HepG2 (cell line): Measurements from ENCODE around the gene SLC25A22. TPM values are rescaled to one million over a fixed set of nuclear protein-coding genes. Genes with fewer than 3 reads are reported as not detected.

Source experiments
- ATAD3A ChIP-seq: sonication (generic); formaldehyde crosslinking; IDR thresholded peaks from 2 replicates; pipeline ENCODE4 v1.4.0; 2020; ENCODE audit warnings: missing genetic modification reagents
- ELK4 ChIP-seq: sonication (generic); formaldehyde crosslinking; IDR thresholded peaks from 2 replicates; pipeline ENCODE4 v1.9.0; 2021; ENCODE audit warnings: missing genetic modification reagents, borderline replicate concordance
- HNRNPL ChIP-seq: fragments of 200-400 bp; formaldehyde crosslinking; IDR thresholded peaks from 2 replicates; pipeline ENCODE4 v1.6.1; 2017; ENCODE audit warnings: mild to moderate bottlenecking, low read depth, low read length
- JUN ChIP-seq: sonication (generic); formaldehyde crosslinking; IDR thresholded peaks from 2 replicates; pipeline ENCODE4 v1.4.0; 2020; ENCODE audit warnings: mild to moderate bottlenecking, missing genetic modification reagents
- MEIS1 ChIP-seq: sonication (generic); formaldehyde crosslinking; IDR thresholded peaks from 2 replicates; pipeline ENCODE4 v1.9.0; 2021; ENCODE audit warnings: mild to moderate bottlenecking, missing genetic modification reagents, moderate library complexity, borderline replicate concordance
- MIER2 ChIP-seq: IDR thresholded peaks from 2 replicates; pipeline ENCODE4 v1.6.1; 2016; ENCODE audit warnings: missing biosample characterization, missing genetic modification reagents
- MIER3 ChIP-seq: IDR thresholded peaks from 2 replicates; pipeline ENCODE4 v1.6.1; 2016; ENCODE audit warnings: missing compliant biosample characterization, borderline replicate concordance
- POLR2AphosphoS5 ChIP-seq: IDR thresholded peaks from 2 replicates; pipeline ENCODE4 v1.6.1; 2012; ENCODE audit warnings: low read depth, low read length
- RXRA ChIP-seq: sonication (generic); formaldehyde crosslinking; IDR thresholded peaks from 2 replicates; pipeline ENCODE4 v1.5.1; 2020; ENCODE audit warnings: missing genetic modification reagents
- SKIL ChIP-seq: sonication (generic); formaldehyde crosslinking; IDR thresholded peaks from 2 replicates; pipeline ENCODE4 v1.8.0; 2022; ENCODE audit warnings: missing genetic modification reagents, mild to moderate bottlenecking, moderate library complexity, borderline replicate concordance
- SOX6 ChIP-seq, 2 experiments: fragments of 450-650 bp in 1 of 2; sonication (generic) in 1 of 2; formaldehyde crosslinking in 1 of 2; IDR thresholded peaks; 2 replicates each; pipeline versions ENCODE4 v1.4.0 to v1.6.1; 2017 to 2020; ENCODE audit warnings: antibody characterized with exemption in 1 of 2, mild to moderate bottlenecking in 1 of 2, missing genetic modification reagents in 1 of 2
- SRY ChIP-seq: sonication (generic); formaldehyde crosslinking; IDR thresholded peaks from 2 replicates; pipeline ENCODE4 v1.8.0; 2022; ENCODE audit warnings: mild to moderate bottlenecking, missing genetic modification reagents
- TCF12 ChIP-seq, 2 experiments: fragments of 450-650 bp in 1 of 2; sonication (generic) in 1 of 2; formaldehyde crosslinking in 1 of 2; IDR thresholded peaks; 2 replicates each; pipeline versions ENCODE4 v1.6.1 to v1.8.0; 2017 to 2022; ENCODE audit warnings: antibody characterized with exemption in 1 of 2, mild to moderate bottlenecking in 1 of 2, missing genetic modification reagents in 1 of 2, moderate library complexity in 1 of 2
- TRIM24 ChIP-seq: sonication (generic); formaldehyde crosslinking; IDR thresholded peaks from 2 replicates; pipeline ENCODE4 v1.8.0; 2022; ENCODE audit warnings: mild to moderate bottlenecking, missing genetic modification reagents
- ZKSCAN1 ChIP-seq: fragments of 150-350 bp; IDR thresholded peaks from 2 replicates; pipeline ENCODE4 v1.6.1; 2014; ENCODE audit warnings: low read length
- ZNF766 ChIP-seq: sonication (generic); formaldehyde crosslinking; IDR thresholded peaks from 2 replicates; pipeline ENCODE4 v1.5.0; 2020; ENCODE audit warnings: missing genetic modification reagents, borderline replicate concordance
- ZNF772 ChIP-seq: sonication (generic); formaldehyde crosslinking; IDR thresholded peaks from 2 replicates; pipeline ENCODE4 v1.5.0; 2020; ENCODE audit warnings: mild to moderate bottlenecking, missing genetic modification reagents
- polyA plus RNA-seq, 8 experiments: library from polyadenylated mRNA; depleted of rRNA in 3 of 8; stranded (reverse) in 7 of 8; unstranded in 1 of 8; fragments of >200 nt; fragmentation: Illumina TruSeq in 4 of 8; extraction: Trizol in 4 of 8; gene quantifications; 2 replicates each; pipeline versions ENCODE4 v1.2.1 to v1.2.3, GENCODE V29; 2011 to 2016; ENCODE audit warnings: low read depth in 4 of 8, missing spikeins in 1 of 8, mixed read lengths in 1 of 8; ENCODE audit not compliant: insufficient read depth in 1 of 8
- total RNA-seq, 5 experiments: library from RNA; depleted of rRNA; stranded (reverse); fragments of >200 nt; fragmentation: Illumina TruSeq; extraction: Trizol; gene quantifications; 2 replicates each; pipeline ENCODE4 v1.2.3, GENCODE V29; 2016; ENCODE audit warnings: low read depth in 1 of 5
- TF ChIP-seq, protein P1 (sequence below): sonication (generic); formaldehyde crosslinking; IDR thresholded peaks from one replicate; pipeline ENCODE4 v1.5.1; 2020; ENCODE audit warnings: mild to moderate bottlenecking, missing genetic modification reagents; ENCODE audit errors: not compliant biosample characterization

Gene SLC25A22
- total and polyA plus RNA-seq, 2 of the 13 experiments (the other 11 are each of a cell fraction or from before 2014, with no cell fraction given): 12.4 to 19.2 TPM

DNA sequence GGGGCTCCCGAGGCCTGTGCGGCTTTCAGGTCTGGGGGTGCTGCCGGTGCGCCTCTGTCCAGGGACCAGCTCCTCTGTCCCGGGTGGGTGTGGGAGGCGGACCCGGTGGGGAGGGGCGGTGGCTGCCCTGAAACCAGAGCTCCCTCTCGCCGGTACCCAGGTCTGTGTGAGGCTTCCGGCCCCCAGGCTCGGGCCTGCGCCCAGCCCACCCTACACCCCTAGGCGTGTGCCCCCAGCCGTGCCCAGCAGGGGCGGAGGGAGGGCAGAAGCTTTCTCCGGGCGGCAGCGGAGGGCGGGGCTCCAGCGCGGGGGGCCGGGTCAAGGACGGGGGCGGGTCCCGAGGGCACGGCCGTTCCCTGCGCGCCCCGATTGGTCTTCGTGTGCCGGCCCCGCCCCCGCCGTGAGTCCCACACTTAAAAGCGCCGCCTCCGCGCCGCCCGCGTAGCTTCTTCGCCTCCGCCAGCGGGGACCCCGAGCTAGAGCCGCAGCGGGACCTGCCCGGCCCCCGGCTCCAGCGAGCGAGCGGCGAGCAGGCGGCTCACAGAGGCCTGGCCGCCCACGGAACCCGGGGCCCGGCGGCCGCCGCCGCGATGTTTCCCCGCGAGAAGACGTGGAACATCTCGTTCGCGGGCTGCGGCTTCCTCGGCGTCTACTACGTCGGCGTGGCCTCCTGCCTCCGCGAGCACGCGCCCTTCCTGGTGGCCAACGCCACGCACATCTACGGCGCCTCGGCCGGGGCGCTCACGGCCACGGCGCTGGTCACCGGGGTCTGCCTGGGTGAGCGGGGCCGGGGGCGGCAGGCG lies 21.2 kb upstream of the SLC25A22 start (continued):
- TF ChIP-seq, protein P1, sequence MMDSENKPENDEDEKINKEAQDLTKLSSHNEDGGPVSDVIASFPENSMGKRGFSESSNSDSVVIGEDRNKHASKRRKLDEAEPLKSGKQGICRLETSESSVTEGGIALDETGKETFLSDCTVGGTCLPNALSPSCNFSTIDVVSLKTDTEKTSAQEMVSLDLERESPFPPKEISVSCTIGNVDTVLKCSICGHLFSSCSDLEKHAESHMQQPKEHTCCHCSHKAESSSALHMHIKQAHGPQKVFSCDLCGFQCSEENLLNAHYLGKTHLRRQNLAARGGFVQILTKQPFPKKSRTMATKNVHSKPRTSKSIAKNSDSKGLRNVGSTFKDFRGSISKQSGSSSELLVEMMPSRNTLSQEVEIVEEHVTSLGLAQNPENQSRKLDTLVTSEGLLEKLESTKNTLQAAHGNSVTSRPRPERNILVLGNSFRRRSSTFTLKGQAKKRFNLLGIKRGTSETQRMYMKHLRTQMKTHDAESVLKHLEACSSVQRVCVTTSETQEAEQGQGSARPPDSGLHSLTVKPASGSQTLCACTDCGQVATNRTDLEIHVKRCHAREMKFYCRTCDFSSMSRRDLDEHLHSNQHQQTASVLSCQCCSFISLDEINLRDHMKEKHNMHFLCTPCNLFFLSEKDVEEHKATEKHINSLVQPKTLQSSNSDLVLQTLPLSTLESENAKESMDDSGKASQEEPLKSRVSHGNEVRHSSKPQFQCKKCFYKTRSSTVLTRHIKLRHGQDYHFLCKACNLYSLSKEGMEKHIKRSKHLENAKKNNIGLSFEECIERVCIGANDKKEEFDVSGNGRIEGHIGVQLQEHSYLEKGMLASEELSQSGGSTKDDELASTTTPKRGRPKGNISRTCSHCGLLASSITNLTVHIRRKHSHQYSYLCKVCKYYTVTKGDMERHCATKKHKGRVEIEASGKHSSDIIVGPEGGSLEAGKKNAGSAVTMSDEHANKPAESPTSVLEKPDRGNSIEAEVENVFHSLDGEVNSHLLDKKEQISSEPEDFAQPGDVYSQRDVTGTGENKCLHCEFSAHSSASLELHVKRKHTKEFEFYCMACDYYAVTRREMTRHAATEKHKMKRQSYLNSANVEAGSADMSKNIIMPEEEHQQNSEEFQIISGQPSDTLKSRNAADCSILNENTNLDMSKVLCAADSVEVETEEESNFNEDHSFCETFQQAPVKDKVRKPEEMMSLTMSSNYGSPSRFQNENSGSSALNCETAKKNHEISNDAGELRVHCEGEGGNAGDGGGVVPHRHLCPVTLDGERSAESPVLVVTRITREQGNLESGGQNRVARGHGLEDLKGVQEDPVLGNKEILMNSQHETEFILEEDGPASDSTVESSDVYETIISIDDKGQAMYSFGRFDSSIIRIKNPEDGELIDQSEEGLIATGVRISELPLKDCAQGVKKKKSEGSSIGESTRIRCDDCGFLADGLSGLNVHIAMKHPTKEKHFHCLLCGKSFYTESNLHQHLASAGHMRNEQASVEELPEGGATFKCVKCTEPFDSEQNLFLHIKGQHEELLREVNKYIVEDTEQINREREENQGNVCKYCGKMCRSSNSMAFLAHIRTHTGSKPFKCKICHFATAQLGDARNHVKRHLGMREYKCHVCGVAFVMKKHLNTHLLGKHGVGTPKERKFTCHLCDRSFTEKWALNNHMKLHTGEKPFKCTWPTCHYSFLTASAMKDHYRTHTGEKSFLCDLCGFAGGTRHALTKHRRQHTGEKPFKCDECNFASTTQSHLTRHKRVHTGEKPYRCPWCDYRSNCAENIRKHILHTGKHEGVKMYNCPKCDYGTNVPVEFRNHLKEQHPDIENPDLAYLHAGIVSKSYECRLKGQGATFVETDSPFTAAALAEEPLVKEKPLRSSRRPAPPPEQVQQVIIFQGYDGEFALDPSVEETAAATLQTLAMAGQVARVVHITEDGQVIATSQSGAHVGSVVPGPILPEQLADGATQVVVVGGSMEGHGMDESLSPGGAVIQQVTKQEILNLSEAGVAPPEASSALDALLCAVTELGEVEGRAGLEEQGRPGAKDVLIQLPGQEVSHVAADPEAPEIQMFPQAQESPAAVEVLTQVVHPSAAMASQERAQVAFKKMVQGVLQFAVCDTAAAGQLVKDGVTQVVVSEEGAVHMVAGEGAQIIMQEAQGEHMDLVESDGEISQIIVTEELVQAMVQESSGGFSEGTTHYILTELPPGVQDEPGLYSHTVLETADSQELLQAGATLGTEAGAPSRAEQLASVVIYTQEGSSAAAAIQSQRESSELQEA (CRISPR knock-in tag): no peak
- no peak; the same call in 1 of the 2 replicates for TF ChIP-seq RXRA (CRISPR knock-in tag)
- no peak for TF ChIP-seq MIER2
- peak; percentile 92 for TF ChIP-seq POLR2AphosphoS5
- no peak for TF ChIP-seq TRIM24
- TF ChIP-seq ZNF772: no peak
- no peak for TF ChIP-seq MIER3 (CRISPR knock-in tag)
- no peak for TF ChIP-seq SOX6 (IDR thresholded peaks at IDR 0.05)
- peak; percentile 19; the same call in 1 of the 2 replicates for TF ChIP-seq SOX6 (CRISPR knock-in tag; IDR thresholded peaks at IDR 0.05)
- TF ChIP-seq MEIS1 (CRISPR knock-in tag): peak; percentile 21
- TF ChIP-seq SKIL (CRISPR knock-in tag): no peak
- TF ChIP-seq ELK4 (CRISPR knock-in tag): no peak
- TF ChIP-seq ZKSCAN1: no peak
- no peak for TF ChIP-seq JUN (CRISPR knock-in tag)
- peak; percentile 32; the same call in 1 of the 2 replicates for TF ChIP-seq SRY (CRISPR knock-in tag)
- no peak for TF ChIP-seq TCF12 (IDR thresholded peaks at IDR 0.05)
- no peak; the same call in 1 of the 2 replicates for TF ChIP-seq TCF12 (CRISPR knock-in tag; IDR thresholded peaks at IDR 0.05)
- peak; percentile 96 for TF ChIP-seq HNRNPL
- no peak for TF ChIP-seq ATAD3A (CRISPR knock-in tag)
- no peak for TF ChIP-seq ZNF766 (CRISPR knock-in tag)
